Stimulated activated CD8-positive, alpha-beta memory T cell treated with anti-CD3 and anti-CD28 coated beads, Interleukin-15, amount 100 ng/mL, for 24 hours (primary cell): ENCODE data around the gene CNBD2.
A peak's percentile ranks its signal among the peaks of the same experiment; 100 is the strongest.
"Not testable (repeated sequence)": the region's sequence is repeated elsewhere in the genome, so short reads cannot be mapped to it uniquely, and the experiment has no call there.

ENCODE experiments used
- DNase-seq: peaks from one replicate; pipeline ENCODE4 v3.0.0-alpha.2; 2020; ENCODE audit warnings: low read depth

The CNBD2 gene

GRCh38 chr20:35975576-35976373 lies 7.4 kb downstream of the CNBD2 start:
- no peak for DNase-seq

GRCh38 chr20:35978041-35978513 lies 9.7 kb downstream of the CNBD2 start:
- no peak for DNase-seq

GRCh38 chr20:35979544-35979943 lies 11.2 kb downstream of the CNBD2 start:
- no peak for DNase-seq

- DNase-seq: no peak
Observed at GRCh38 chr20:35981969-35982368, 13.6 kb downstream of the CNBD2 start.

- no peak for DNase-seq
Observed at GRCh38 chr20:35984382-35984781, 16.0 kb downstream of the CNBD2 start.

DNA sequence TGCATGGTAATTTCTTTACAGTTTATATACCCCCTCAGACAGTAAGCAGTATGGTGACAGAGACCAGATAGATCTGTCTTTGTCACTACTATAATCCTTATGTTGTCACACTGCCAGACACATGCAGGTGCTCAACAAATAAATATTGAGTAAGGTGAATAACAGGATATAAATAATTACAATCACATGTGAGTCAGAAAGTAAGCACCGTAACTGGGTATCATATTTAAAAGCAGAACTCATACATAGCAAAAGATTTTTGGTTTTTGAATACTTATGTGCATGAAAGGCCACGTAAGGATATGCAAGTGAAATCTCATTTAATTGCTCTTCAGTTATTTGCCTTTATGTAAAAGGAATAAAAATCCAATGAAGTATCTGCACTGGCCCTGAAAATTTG lies 17.4 kb downstream of the CNBD2 start:
- DNase-seq: no peak

GRCh38 chr20:35988910-35989463 lies 20.6 kb downstream of the CNBD2 start:
- DNase-seq: no peak

GRCh38 chr20:35991142-35991771 lies 22.9 kb downstream of the CNBD2 start:
- DNase-seq: no peak

DNA sequence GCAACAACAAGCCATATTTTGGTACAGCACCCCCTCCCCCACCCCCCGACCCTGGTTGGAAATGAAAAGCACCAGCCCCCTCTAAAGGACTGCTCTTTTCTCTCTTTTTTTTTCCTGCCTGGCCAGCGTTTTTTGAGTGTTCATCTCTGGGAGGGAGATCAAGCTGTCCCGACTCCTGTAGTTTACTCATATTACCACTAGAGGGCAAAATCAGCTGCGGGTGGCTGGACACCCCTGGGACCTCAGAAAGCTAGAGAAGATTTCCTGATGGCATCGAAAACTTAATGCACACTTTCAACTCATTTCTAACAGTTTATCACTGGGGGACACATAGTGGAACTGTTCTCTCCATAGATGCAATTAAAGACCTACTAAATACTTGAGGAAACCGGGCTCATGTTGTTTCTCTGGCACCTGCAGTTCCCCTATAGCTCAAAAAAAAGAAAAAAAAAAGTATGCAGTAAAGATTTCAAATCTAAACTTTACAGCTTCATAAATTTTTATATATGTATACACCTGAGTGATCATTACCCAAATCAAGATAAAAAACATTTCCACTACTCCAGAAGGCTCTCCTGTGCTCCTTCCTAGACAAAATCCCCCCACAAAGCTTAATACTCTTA lies 24.4 kb downstream of the CNBD2 start:
- no peak for DNase-seq

DNA sequence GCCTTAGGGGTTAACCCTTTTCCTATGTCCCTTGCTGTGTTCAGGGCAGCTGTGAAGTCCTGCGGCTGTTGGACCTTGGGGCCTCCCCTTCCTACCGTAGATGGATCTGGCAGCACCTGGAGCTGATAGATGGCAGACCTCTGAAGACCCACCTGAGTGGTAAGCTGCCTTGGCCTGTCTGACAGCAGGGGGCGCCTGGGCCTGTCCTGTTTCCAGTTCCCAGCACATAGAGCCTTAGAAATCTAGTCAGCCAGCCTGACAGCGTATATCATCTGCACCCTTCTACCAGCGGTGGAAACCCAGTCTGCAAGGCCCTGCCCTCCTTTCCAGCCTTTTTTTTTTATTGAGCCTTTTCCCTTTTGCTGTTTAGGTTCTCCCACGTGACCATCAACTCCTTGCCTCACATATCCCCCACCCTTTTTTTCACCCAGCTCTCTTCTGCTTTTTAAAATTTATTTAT lies 26.6 kb downstream of the CNBD2 start:
- peak; percentile 52 for DNase-seq

- not testable (repeated sequence) for DNase-seq
Observed at GRCh38 chr20:35996492-35996891, 28.1 kb downstream of the CNBD2 start.

- DNase-seq: not testable (repeated sequence)
Observed at GRCh38 chr20:36001331-36001730, 32.9 kb downstream of the CNBD2 start.

DNA sequence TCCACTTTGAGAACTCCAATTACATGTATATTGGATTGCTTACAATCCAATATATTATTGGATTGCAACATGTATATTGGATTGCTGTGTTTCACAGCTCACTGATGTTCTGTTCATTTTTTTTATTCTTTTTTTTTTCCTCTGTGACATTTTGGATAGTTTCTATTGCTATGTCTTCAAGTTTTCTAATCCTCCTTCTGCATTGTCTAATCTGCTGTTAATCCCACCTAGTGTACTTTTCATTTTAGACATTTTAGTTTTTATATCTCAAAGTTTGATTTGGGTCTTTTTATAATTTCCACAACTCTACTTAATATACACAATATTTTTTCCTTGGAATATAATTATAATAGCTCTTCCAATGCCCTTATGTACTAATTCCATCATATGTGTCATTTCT lies 34.5 kb downstream of the CNBD2 start:
- no peak for DNase-seq

DNA sequence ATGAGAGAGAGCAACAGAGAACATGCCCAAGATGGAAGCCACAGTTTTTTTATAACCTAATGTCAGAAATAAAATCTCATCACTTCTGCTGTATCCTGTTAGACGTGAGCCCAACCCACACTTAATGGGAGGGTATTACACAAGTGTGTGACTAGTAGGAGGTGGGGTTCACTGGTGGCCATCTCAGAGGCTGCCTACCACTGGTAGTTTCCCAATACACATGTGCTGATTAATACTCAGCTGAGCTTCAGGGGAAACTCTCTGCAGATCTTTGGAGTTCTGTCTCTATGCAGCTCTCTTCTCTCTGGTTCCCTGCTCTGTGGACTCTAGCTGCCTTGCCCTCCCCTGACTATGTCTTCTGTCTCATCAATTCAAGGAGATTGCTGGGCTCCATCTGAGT lies 35.7 kb downstream of the CNBD2 start:
- DNase-seq: no peak

- no peak for DNase-seq
Observed at GRCh38 chr20:36008461-36009035, 40.2 kb downstream of the CNBD2 start.

DNA sequence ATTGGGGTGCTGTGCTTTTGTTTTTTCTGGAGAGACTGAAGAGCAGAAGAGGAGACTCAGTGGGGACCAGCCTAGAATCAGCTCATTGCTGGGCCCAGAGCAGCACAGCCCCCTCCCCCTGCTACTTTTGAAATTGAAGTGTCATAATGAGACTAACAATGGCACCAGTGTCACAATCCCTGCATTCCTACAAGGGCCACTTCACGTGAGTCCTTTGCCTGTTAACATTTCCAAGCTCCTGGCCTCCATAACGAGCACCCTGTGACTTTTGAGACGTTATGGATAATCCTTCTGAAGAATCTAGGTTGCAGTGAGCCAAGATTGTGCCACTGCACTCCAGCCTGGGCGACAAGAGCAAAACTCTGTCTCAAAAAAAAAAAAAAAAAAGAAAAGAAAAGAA lies 41.7 kb downstream of the CNBD2 start:
- no peak for DNase-seq

- no peak for DNase-seq
Observed at GRCh38 chr20:36010825-36011224, 42.4 kb downstream of the CNBD2 start.

- DNase-seq: no peak
Observed at GRCh38 chr20:36015806-36016403, 47.5 kb downstream of the CNBD2 start.

DNA sequence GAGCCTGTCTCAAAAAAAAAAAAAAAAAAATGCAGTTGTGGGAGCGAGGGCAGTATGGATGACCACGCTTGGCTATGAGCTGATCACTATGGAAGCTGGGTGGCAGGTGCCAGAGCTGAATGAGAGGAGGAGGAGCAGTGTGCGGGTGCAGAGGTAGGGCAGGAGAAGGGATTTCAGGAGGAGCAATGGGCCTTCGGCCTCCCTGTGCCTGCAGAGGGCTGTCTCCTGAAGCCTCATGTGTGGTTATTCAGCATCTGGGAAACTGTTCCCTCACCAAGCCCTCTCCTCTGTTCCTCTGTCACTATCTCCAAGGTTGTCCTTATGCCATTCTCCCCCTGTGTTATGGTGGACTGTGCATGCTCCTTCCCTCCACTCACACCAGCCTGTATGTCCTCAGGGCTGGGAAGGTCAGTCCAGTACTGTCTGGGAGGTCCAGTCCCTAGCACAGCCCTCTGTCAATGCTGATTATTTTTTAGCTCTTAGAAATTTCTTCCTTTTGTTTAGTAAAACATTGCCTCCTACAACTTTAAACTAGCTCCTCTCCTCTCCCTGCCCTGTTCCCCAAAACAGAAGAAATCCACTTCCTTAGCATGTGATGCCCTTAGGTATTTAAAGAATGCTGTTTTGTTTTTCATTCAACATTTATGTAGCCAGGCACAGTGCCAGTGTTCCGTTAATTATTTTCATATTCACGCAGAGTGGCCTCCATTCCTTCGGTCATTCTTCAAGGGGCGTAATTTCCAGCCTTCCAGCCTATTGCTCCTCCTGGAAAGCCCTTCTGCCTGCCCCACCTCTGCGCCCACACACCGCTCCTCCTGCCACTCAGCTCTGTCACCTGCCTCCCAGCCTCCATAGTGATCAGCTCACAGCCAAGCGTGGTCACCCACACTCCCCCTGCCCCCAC lies 48.9 kb downstream of the CNBD2 start:
- no peak for DNase-seq

GRCh38 chr20:36018208-36018988 lies 50.0 kb downstream of the CNBD2 start:
- no peak for DNase-seq
